ENCODE measurements around the gene NUCKS1.

Gene NUCKS1

DNA sequence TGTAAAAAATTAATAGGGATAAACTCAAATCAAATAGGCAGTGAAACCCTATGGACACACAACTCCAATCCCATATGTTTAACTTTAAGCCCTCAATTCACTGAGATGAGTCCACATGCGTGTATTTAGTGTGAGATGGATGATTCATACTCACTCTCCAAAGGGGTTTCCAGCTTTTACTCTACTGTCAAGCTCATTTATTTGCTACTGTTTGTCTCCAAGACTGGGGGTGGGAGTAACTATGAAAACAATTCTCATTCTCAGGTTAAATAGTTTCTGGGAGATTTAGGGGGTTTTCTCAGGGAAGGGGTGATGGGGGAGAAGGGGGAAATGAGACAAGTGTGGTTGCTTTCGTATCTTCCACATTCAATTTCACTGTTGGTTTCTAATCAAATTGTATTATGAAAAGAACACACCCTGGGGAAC is 22.6 kb upstream of the NUCKS1 start:
- DNase-seq (ENCODE audit: low read depth in 2 of 2, low spot score in 1 of 2) = no peak

DNA sequence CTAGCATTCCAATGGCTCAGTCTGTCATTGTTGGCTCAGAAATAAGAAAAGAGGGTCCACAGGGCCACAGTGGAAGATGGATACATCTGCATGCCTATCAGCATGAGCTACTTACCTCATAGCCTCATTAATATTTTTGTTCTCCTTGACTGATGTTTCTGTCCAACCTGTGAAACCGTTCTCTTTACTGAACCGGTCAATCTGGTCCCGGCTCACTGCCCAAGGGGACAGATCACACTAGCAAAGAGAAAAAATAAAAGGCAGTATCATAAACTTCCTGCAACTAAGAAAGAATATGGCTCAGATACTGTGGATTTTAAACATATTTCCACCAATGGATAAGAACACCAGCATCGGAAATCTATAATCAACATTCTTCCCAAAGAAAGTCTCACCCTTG is 20.6 kb upstream of the NUCKS1 start:
- no peak for DNase-seq (ENCODE audit: low read depth in 2 of 2, low spot score in 1 of 2)

DNA sequence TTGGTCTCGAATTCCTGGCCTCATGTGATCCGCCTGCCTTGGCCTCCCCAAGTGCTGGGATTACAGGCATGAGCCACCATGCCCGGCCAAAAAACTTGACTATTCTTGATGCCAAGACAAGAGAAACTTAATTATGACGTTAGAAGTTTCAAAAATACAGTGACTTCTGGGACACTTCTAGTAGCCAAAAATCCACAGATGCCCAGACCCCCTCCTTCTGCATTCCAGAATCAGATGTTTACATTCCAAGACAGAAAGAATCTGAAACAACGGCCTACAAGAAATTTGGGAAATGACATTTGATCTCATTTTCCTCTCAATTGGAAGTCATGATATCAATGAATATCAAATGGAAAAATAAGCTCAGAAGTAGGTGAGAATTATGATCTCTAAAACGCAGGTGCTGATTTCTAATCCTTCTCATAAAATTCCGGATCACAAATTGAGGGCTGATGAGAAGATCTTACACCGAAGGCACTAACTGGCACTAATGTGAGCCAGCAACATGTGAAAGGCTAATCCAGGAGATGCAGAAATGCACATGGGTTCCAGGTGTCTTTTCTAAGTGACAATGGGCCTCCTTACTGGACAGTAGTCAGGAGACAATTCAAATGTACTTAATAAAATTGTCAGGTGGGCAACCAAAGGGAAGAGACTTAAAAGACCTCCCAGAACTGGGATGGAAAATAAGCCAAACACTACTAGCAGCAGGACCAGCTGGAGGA is 19.8 kb upstream of the NUCKS1 start:
- DNase-seq (ENCODE audit: low read depth in 2 of 2, low spot score in 1 of 2) = no peak

DNA sequence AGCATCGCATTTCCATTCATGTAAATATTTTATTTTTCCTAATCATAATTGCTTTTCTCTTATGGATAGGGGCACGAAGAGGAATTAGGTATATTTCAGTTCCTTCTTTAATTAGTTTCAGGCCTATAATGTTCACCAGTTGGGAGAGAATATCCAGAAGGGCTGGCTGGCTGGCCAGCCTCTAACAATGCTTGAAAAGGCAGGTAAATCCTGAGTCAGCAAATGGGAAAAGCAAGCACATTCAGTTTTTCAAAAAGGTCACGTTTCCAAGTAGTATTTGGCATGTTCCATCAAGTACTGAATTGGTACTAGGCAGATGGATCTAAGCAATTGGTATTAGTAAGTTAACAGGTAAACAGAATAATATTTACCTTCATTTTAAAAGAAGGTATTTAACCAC is 17.3 kb upstream of the NUCKS1 start:
- DNase-seq (ENCODE audit: low read depth in 2 of 2, low spot score in 1 of 2) = no peak

DNA sequence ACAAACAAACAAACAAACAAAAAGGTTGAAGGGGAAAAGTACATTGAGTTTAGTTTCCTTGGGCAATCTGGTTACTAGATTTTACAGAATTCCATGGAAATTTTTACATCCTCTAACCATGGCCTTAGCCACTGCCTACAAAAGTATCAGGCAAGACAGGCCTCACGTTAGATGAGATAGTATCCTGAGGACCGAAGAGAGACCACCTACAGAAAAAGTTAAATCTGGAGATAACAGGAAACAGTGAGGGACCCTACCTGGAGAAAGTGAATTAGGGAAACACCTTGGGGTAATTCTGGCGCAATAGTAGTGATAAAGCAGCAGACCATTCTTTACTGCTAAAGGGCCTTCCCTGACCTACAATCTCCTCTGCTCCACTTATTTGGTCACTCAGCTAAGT is 16.6 kb upstream of the NUCKS1 start:
- no peak for DNase-seq (ENCODE audit: low read depth in 2 of 2, low spot score in 1 of 2)

DNA sequence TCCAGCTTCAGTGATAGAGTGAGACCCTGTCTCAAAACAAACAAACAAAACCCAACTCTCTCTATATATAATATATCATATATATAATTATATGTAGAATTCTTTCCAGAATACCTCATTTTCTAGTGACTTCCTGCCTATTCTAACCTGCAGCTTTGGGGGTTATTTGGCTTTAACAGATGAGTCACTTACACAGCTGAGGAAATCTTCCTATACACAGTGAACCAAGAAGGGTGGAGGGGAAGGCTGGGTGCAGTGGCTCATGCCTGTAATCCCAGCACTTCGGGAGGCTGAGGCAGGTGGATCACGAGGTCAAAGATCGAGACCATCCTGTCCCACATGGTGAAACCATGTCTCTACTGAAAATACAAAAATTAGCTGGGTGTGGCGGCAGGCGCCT is 16.1 kb upstream of the NUCKS1 start:
- DNase-seq (ENCODE audit: low read depth in 2 of 2, low spot score in 1 of 2) = no peak

DNA sequence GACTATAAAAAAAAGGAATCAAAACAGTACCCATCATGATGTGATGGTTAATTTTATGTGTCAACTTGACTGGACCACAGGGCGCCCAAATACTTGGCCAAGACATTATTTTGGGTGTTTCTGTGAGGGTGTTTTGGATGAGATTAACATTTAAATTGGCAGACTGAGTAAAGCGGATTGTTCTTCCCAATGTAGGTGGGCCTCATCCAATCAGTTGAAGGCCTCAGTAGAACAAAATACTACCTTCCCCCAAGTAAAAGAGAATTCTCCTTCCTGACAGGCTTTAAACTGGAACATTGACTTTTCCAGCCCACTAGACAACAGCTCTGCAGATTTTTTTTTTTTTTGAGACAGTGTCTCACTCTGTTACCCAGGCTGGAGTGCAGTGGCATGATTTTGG is 14.6 kb upstream of the NUCKS1 start:
- no peak for DNase-seq (ENCODE audit: low read depth in 2 of 2, low spot score in 1 of 2)

DNA sequence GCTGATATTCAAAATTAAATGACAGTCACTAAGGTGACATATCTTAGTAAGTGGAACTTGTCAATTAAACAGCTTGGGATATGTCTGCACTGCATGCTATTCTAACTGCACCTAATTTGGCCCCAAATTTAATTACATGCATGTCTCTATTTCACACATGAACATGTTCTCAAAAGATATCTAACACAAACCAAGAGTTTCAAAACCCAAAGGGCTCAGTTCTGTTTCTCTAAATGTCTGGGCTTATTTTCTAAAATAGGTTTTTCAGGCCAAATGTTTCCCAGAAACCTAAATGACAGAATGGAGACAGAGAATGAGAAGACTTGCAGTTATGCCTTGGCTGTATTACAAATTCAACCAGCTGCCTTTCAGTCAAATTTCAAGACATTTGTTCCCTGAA is 14.0 kb upstream of the NUCKS1 start:
- no peak for DNase-seq (ENCODE audit: low read depth in 2 of 2, low spot score in 1 of 2)

DNA sequence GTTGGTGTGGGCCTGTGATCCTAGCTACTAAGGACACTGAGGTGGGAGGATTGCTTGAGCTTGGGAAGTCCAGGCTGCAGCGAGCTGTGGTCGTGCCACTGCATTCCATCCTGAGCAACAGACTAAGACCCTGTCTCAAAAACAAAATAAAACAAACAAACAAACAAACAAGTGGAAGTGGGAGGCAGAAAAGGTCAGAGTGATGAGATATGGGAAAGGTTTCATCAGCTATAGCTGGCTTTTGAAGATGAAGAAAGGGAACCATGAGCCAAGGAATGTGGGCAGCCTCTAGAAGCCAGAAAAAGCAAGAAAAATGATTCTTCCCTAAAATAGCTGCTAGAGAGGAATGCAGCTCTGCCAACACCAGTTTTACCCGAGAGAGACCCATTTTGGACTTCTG is 10.6 kb upstream of the NUCKS1 start:
- DNase-seq (ENCODE audit: low read depth in 2 of 2, low spot score in 1 of 2) = no peak

DNA sequence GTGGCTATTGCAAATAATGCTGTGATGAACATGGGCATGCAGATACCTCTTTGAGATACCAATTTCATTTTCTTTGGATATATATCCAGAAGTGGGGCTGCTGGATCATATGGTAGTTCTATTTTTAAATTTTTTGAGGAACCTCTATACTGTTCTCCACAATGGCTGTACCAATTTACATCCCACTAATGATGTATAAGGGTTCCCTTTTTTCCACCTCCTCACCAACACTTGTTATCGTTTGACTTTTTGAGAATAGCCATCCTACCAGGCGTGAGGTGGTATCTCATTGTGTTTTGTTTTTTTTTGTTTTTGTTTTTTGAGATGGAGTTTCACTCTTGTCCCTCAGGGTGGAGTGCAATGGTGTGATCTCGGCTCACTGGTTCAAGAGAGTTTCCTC is 6.6 kb upstream of the NUCKS1 start:
- no peak for DNase-seq (ENCODE audit: low read depth in 2 of 2, low spot score in 1 of 2)

DNA sequence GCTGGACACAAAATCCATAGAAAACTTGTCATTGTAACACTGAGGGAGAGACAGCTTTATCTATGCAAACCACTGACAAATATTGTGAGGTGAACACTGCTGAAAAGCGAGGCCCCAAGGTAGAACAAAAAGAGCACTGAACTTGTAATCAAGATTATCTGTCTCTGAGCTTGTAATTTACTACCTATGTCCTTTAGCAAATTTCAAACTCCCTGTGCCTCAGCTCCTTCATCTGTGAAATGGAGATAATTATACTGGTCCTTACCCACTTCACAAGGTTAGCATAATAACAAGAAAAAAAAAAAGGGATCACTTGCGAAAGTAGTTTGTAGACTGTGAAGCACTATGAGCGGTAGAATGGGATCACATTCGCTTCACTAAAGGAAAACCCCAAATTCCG is 4.9 kb upstream of the NUCKS1 start:
- DNase-seq (ENCODE audit: low read depth in 2 of 2, low spot score in 1 of 2) = no peak

DNA sequence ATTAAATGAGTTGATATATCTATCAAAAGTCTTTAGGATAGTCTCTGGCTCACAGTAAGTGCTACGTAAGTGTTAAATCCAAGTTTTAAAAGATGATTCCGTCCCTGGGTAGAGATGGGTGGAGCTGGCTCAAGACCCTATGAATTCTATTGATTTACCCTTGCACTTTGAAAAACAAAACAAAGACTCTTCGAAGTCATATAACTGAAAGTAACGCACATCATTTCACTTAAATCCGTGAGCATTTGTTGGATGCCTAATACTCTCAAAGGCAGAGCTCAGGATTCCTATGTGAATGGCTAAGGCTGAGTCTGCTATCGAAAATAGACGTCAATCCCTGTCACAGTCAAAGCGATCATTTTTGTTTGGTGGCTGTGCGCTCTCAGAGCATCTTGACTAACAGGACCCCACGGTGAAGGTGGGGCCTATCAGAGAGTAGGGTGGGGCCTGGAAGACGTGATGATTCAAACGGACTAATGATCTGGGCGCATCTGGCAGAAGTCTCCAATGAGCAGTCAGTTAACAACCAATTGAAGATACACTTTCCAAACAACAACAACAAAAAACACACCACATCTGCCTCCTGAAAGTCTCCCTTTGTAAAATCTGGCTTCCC is 1.2 kb upstream of the NUCKS1 start:
- DNase-seq (ENCODE audit: low read depth in 2 of 2, low spot score in 1 of 2) = no peak

DNA sequence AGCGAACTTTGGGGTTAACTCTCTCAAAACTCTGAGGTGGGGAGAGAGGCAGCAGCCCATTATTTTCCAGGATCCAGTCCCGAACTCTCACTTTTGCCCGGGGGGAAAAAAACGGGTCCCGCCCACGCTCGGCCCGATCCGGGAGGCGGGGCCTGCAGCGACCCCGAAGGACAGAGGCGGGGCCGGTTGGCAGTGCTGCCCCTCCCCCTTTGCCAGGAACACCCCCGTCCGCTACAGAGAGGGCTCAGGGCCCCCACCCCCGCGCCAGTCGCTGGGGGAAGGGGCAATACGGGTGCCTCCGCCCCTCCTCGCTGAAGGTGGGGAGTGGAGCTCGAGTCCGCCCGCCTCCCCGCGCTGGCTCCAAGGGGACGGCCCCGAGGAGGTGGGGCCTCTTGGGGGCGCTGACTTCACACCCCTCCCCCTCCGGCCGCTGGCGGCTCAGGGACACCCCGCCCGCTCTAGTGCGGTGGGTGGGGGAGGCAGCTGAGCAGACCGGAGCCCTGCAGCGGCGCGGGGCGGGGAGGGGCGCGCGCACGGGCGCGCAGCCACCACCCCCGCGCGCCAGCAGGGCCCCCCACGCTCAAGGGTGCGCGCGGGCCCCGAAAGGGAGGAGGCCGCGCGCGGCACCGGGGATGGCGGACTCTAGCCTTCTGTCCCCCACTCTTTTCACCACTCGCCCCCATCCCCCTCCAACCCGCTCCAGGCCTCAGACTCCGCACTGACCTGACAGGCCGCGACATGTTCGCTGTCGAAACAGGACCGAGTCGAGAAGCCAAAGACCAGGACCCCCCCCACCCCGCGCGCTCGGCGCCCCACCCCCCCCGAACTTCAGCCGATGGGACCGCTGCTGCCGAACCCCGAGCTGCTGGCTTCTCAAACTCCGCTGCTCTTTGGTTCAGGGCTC is 496 bp downstream of the NUCKS1 start:
- peak; percentile 87 to 89 for DNase-seq (ENCODE audit: low read depth in 2 of 2, low spot score in 1 of 2)

DNA sequence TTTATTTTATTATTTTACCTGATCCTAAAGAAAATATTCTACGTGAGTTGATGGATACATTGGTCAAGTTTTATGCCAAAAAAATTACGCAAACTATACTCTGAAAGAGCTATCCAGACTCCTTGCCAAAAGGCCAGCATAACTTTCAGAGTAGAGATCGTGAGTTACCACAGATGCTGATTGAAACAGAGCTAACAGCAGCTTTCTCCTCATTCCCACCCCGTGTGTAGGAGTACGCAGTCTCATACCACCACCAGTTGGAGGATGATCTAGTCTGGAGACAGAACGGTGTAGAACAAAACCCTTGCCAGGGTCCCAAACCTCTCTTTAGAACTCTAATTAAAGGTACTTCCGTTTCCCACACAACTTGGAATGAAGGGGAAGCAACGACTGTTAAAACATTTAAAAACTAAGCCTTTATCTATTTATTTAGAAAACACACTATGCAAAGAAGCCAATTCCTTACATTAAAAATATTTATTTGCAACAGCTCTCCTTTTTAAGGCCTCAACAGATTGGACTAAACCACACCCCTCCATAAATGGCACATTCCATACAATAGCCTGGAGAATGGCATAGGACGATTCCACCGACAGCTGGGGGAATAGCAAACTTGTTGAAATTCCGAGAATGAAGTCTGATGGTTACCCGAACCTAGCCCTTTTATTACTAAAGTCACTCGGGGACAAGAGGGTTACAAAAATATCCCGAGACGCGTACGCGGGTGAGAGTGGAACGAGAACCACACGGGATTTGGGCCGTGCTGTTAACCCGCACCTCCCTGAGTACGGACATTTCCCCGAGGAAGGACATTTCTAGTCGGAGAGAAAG is 1.4 kb downstream of the NUCKS1 start:
- no peak for DNase-seq (ENCODE audit: low read depth in 2 of 2, low spot score in 1 of 2)

DNA sequence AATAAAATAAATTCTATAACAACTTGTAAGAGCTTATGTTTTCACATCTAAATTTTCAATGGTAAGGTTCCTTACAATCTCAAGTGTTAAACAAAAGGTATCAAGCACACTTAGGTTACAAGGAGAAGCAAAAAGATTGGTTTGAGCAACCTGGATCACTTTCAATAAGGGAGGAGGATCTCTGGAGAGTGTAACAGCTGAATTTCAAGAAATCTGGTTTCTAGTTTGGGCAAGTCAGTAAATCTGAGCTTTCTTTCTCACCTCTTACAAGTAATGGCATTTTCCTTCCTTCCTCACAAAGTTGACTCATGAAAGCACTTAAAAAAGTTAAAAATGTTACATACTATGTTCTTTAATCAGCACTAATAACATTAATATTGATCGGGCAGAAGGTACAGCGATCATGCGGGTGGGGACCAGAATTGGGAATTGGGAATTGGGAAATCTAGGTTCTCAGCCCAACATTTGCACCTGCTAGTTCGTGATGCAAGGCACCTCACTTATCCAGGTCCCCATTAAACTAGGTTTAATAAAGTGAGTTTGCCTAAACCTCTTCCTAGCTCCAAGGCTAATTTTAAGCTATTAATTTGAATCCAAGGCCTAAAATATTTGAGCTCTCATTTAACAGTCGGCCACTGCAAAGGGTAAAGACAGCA is 3.1 kb downstream of the NUCKS1 start:
- DNase-seq (ENCODE audit: low read depth in 2 of 2, low spot score in 1 of 2) = no peak

DNA sequence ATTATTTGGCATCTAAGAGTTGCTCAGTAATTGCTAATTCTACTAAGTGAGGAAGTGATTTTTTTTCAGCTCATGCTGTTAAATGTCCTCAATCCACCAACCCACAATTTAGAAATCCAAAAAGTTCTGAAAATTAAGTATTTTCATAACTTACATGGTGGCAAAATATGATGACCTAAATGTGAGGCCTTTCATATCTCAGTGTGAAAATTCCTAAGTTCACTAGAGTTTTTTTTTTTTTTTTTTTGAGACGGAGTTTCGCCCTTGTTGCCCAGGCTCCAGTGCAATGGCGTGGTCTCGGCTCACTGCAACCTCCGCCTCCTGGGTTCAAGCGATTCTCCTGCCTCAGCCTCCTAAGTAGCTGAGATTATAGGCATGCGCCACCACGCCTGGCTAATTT is 5.6 kb downstream of the NUCKS1 start:
- no peak for DNase-seq (ENCODE audit: low read depth in 2 of 2, low spot score in 1 of 2)

DNA sequence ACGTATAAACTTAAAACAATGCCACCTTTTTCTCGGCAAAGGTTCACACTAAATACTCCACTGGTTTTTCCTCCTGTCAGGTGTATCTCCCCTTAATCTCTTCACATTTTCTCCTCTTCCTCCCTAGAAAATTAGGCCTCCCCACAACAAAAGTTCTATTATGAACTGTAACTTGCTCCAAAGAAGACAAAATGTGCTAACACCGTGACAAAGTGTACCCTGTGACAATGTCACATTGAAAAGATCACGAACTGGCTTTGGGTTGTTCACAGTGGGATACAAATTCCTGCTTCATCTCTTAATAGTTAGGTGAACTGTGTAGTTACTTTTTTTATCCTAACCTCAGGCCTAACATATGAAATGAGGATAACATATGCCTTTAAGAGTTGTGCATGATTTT is 6.0 kb downstream of the NUCKS1 start:
- no peak for DNase-seq (ENCODE audit: low read depth in 2 of 2, low spot score in 1 of 2)

DNA sequence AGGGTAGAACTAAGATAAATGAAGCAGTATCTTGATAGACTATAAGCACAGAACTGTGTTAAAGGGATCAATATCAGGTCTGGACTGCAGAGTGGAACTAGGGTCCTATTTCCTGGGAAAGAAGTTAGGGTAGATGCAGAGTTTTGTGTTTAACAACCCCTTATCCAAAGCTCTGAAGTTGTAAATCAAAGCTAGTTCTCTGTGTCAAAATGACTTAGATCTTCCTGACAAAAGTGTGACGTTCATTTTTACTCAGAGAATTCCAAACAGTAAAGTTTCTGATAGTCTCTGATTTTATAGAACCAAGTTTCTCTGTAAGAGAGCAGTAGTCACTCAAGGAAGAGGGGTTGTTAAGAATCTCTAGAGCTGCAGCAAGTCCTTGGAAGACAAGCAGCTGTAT is 8.3 kb downstream of the NUCKS1 start:
- DNase-seq (ENCODE audit: low read depth in 2 of 2, low spot score in 1 of 2) = no peak

DNA sequence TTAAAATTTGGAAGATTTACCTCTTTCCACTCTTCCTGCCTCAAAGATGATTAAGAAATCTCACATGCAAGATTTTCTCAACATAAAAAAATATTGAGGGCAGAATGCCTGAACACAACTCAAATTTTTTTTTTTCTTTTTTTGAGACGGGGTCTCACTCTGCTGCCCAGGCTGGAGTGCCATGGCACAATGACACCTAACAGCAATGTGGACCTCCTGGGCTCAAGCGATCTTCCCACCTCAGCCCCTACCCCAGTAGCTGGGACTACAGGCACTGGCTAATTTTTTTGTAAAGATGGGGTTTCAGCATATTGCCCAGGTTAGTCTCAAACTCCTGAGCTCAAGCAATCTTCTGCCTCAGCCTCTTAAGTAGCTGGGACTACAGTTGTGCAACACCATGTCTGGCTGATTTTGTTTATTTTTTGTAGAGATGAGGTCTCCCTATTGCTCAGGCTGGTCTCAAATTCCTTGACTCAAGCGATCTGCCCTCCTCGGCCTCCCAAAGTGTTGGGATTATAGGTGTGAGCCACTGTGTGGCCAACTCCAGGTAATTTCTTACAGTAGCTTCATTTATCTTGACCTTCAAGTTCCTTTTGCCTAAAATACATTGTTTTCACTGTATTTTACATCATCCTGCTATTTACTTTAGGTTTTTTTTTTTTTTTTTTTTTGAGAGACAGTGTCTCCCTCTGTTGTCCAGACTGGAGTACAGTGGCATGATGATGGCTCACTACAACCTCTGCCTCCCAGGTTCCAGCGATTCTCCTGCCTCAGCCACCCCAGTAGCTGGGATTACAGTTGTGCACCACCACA is 10.4 kb downstream of the NUCKS1 start:
- no peak for DNase-seq (ENCODE audit: low read depth in 2 of 2, low spot score in 1 of 2)

DNA sequence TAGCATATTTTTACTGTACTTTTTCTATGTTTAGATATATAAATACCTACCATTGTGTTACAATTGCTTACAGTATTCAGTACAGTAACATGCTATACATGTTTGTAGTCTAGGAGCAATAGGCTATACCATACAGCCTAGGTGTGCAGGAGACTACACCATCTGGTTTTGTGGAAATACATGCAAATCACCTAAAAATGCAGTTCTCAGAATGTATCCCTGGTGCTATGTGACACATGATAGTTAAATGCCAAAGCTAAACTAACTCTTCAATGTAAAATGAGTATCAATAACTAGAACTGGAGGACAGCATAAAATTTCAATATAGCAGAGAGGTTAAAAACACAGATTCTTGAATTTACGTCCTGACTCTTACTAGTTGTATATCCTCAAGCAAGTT is 14.8 kb downstream of the NUCKS1 start:
- DNase-seq (ENCODE audit: low read depth in 2 of 2, low spot score in 1 of 2) = no peak

All from stimulated activated CD8-positive, alpha-beta memory T cell treated with anti-CD3 and anti-CD28 coated beads, Interleukin-4, amount 100 ng/mL, for 1 hour (primary cell).